Measurements from ENCODE around the gene KPNB1. TPM values are rescaled to one million over a fixed set of nuclear protein-coding genes. Genes with fewer than 3 reads are reported as not detected.

Gene KPNB1
- total RNA-seq, 1 donor from 2014 or later: 350 TPM

- no peak overlapping the region for H3K4me3 Mint-ChIP-seq (ENCODE audit: unreplicated experiment)
- DNase-seq: no peak
- H3K36me3 Mint-ChIP-seq (ENCODE audit: unreplicated experiment): no peaks in the 10 kb centered on the region
- peaks cover 13% of the 10 kb centered on the region for H3K4me1 Mint-ChIP-seq (ENCODE audit: low read depth, unreplicated experiment)
- H3K27me3 Mint-ChIP-seq (ENCODE audit: unreplicated experiment): no peaks in the 10 kb centered on the region
- no peaks in the 10 kb centered on the region for H3K9me3 Mint-ChIP-seq (ENCODE audit: unreplicated experiment)
- no peak for TF ChIP-seq CTCF (IDR thresholded peaks at IDR 0.05; ENCODE audit: partially characterized antibody, unreplicated experiment)
- H3K27ac Mint-ChIP-seq (ENCODE audit: unreplicated experiment): no peak overlapping the region
Observed at GRCh38 chr17:47607481-47607880, 42.2 kb upstream of the KPNB1 start.

GRCh38 chr17:47611372-47612350, 38.1 kb upstream of the KPNB1 start:
- no peaks in the 10 kb centered on the region for H3K27me3 Mint-ChIP-seq (ENCODE audit: unreplicated experiment)
- no peaks in the 10 kb centered on the region for H3K4me1 Mint-ChIP-seq (ENCODE audit: low read depth, unreplicated experiment)
- no peak overlapping the region for H3K4me3 Mint-ChIP-seq (ENCODE audit: unreplicated experiment)
- no peak for DNase-seq
- no peaks in the 10 kb centered on the region for H3K36me3 Mint-ChIP-seq (ENCODE audit: unreplicated experiment)
- peaks cover 2% of the 10 kb centered on the region for H3K9me3 Mint-ChIP-seq (ENCODE audit: unreplicated experiment)
- no peak overlapping the region for H3K27ac Mint-ChIP-seq (ENCODE audit: unreplicated experiment)
- TF ChIP-seq CTCF (IDR thresholded peaks at IDR 0.05; ENCODE audit: partially characterized antibody, unreplicated experiment): no peak

- peak; percentile 82 for TF ChIP-seq CTCF (IDR thresholded peaks at IDR 0.05; ENCODE audit: partially characterized antibody, unreplicated experiment)
- Mint-ChIP-seq H3K9me3 (ENCODE audit: unreplicated experiment) (peaks cover 2% of the 10 kb centered on the region), H3K27ac (ENCODE audit: unreplicated experiment) (no peak overlapping the region), H3K27me3 (ENCODE audit: unreplicated experiment) (peaks cover 3% of the 10 kb centered on the region), H3K4me1 (ENCODE audit: low read depth, unreplicated experiment) (no peaks in the 10 kb centered on the region), H3K4me3 (ENCODE audit: unreplicated experiment) (no peak overlapping the region), H3K36me3 (ENCODE audit: unreplicated experiment) (no peaks in the 10 kb centered on the region)
- no peak for DNase-seq
Observed at GRCh38 chr17:47615766-47616424, 33.8 kb upstream of the KPNB1 start.

- H3K9me3 Mint-ChIP-seq (ENCODE audit: unreplicated experiment): peaks cover 2% of the 10 kb centered on the region
- DNase-seq: no peak
- H3K4me1 Mint-ChIP-seq (ENCODE audit: low read depth, unreplicated experiment): no peaks in the 10 kb centered on the region
- peaks cover 3% of the 10 kb centered on the region for H3K27me3 Mint-ChIP-seq (ENCODE audit: unreplicated experiment)
- no peak overlapping the region for H3K4me3 Mint-ChIP-seq (ENCODE audit: unreplicated experiment)
- peak; percentile 14 for TF ChIP-seq CTCF (IDR thresholded peaks at IDR 0.05; ENCODE audit: partially characterized antibody, unreplicated experiment)
- H3K36me3 Mint-ChIP-seq (ENCODE audit: unreplicated experiment): no peaks in the 10 kb centered on the region
- no peak overlapping the region for H3K27ac Mint-ChIP-seq (ENCODE audit: unreplicated experiment)
Observed at GRCh38 chr17:47618410-47618809, 31.3 kb upstream of the KPNB1 start.

All from glutamatergic neuron (in vitro differentiated cells).